Measurements from ENCODE around the gene CLEC18B.
"Not testable (repeated sequence)": the region's sequence is repeated elsewhere in the genome, so short reads cannot be mapped to it uniquely, and the experiment has no call there.

CLEC18B gene

GRCh38 chr16:74420612-74421481 is at the start of gene CLEC18B:
TSS of gene CLEC18B (minus strand) at chr16:74421478. CDS start at chr16:74421270, 208 bp downstream.
- not testable (repeated sequence) for DNase-seq

DNA sequence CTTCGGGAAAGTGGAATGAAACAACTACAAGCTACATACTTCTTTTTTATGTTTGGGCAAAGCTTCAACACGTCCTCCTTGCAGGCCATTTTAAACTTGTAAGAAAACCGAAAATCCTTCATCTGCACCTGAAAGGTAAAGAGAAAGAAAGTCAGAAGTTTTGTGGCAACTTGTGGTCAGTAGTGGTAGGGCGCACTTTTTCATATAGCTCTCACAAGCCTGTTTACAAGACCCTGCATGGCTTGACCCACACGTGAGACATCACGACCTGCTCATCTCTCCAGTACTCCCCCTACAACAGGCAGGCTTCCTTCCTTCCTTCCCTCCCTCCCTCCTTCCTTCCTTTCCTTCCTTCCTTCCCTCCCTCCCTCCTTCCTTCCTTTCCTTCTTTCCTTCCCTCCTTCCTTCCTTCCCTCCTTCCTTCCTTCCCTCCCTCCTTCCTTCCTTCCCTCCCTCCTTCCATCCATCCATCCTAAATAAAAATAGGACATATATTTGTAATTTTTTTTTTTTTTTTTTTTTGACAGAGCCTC is 48.7 kb upstream of the CLEC18B start:
- DNase-seq: no peak

DNA sequence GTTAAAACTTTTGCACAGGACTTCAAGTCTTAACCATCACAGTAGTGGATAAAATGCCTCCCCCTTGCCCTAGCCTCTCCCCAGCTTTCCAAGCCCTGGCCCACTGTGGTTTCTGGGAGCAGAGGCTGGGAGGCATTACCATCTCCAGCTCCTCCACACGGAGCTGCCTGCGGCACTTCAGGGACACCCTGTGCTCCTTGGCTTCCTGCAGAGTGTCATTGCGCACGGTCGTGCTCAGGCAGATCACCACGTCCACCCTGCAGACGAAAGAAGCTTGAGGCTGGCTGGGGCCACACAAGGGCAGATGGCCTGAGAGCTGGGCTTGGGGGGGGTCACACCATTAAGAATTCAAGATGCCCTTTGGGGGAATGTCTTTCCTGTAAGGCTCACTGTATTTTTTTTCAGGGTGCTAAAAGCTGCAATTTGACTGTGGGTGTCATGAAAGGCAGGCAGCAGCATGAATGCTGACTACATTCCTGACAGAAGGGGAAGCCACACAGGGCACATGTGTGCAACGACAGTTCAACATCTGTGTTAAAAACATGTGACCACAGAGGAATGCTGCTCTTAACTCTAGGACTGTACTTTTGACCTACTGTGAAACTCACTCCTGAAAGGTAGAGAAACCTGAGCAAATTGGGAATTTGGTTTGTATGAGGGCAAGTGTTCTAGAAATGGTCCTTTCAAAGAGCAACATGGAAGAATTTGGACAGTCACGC is 47.7 kb upstream of the CLEC18B start:
- DNase-seq: no peak

DNA sequence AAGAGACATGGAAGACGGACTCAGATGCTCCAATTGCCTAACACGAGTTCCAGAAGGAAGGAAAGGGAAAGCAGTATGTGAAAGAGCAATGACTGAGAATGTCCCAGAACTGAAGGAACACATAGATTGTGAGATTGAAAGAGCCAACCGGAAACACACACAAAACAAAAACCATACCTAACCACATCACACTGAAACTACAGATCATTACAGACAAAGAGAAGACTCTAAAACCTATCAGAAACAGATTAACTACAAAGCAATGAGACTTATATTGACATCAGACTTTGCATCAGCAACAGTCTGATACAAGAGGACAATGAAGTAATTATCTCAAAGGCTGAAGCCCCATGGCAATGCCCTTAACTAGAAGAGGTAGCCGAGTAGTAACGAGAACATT is 45.6 kb upstream of the CLEC18B start:
- DNase-seq: no peak

GRCh38 chr16:74465851-74466685 is 44.8 kb upstream of the CLEC18B start:
- no peak for DNase-seq

DNA sequence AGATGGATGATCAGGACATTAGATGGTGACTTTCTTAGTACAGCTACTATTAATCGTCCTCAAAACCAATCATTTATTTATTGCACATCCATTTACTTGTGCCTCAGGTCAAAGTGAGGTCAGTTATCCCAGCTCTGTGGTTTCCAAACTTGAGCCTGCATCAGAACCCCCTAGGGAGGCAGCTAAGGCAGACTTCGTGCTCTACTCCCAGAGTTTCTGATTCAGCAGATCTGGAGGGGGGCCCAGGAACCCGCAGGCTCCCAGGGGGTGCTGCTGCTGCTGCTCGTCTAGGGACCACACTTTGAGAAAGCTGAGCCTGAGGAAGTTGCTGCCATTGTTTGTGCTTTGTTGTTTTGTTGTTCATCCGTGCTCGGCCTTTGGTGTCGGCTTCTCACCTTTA is 44.0 kb upstream of the CLEC18B start:
- no peak for DNase-seq

GRCh38 chr16:74463888-74464287 is 42.6 kb upstream of the CLEC18B start:
- no peak for DNase-seq

DNA sequence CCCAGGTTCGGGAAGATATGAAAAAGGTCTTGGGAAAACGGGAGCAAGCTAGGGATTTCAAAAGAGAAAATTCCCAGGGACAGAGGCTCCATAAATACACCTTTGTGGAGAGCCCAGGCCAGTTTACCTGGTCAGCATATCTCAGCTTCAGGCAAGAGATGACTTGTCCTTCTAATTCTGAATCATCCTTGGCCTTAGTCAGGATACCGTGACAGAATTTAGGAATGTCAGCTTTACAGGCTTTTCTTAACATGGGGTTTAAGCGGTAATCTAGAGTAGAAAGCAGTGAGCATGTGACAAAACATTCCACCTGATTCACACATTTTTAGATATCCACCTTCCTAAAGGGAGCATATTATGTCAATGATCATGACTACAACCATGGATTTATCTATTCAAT is 41.1 kb upstream of the CLEC18B start:
- no peak for DNase-seq

DNA sequence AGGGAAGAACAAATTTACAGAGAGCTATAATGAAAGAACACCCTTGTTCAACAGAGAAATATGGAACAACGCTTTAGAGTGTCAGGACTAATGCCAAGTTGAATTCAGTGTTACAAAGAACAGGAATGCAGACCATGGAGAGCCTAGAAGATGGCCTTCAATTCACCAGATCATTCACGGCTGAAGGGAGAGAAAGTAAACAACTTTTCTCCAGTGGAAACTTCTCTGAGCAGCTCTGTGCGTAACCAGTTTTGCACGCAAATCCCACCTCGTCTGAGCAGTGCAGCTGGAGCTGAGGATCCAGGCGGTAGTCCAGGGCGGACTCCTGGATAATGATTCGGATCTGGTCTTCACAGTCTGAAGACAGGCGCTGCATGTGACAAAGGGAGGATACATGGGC is 40.5 kb upstream of the CLEC18B start:
- no peak for DNase-seq

DNA sequence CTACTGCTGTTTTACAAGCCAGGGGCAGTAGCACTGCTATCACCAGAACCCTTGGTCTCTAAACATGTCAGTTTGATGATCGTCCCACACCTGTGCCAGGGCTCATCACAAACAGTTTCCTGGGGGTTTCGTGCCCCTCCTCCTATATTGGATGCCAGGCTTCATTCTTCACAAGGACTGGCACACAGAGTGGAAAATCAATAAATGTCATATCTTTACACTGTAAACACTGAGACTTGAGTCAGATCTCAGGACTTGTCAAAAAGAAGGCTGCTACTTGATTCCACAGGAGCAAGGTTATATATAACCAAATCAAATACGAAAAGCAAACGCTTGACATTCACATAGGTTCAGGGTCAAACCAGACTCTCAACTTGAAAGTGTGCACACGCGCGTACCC is 39.3 kb upstream of the CLEC18B start:
- DNase-seq: no peak

GRCh38 chr16:74456290-74456625 is 35.0 kb upstream of the CLEC18B start:
- no peak for DNase-seq

- no peak for DNase-seq
Observed at GRCh38 chr16:74455619-74456289, 34.5 kb upstream of the CLEC18B start.

DNA sequence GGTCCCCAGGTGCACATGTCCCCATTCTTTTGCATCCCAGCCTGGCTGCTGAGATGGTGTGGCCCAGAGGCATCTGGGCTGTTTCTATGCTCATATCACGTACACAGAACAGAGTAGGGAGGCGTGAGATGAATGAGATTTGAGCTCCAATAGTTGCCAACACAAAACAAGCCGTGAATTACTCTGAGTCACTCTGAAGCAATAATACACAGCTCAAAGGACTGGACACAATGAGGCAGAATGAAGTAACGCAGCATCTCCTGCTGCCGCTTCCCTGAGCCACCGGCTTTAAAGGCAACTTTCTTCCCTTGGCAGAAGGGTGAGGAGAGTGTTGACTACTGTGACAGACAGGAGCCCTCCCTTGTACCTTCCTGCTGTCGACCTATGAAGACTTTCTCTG is 33.9 kb upstream of the CLEC18B start:
- DNase-seq: no peak

GRCh38 chr16:74451951-74452758 is 30.9 kb upstream of the CLEC18B start:
- no peak for DNase-seq

DNA sequence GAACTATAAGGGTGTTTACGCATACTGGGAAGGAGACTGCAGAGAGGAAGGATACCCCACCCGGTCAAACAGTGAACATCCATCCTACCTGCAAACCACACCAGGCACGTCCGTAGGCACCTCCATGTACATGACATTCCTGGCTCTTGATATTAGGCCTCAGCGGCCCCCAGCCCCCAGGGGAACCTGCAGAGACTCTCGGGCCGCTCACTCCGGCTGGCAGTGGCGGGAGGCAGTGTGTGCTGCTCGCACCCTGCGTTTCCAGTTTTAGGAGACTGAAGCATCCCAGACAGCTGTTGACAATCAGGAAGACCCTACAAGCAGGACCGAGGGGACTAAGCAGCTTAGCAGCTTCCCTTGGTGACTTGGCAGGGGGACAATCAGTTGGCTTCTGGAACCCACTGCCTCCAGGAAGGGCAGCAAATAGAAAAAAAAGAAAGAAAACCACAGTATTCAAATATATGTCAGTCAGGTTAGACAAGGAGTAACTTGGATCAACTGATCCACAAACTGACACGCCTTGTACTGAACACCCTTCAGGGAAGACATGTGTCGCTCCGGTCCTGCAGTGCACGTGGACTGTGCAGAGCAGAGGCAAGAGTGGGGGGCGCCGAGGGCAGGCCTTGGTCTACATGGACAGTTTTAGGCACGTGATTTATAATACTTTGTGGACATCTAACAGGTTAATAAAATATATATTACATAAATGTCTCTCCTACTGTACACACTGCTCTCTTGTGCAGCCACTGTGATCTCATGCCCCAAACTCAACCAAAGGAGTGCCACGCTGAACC is 29.9 kb upstream of the CLEC18B start:
- no peak for DNase-seq

GRCh38 chr16:74450236-74450635 is 29.0 kb upstream of the CLEC18B start:
- no peak for DNase-seq

DNA sequence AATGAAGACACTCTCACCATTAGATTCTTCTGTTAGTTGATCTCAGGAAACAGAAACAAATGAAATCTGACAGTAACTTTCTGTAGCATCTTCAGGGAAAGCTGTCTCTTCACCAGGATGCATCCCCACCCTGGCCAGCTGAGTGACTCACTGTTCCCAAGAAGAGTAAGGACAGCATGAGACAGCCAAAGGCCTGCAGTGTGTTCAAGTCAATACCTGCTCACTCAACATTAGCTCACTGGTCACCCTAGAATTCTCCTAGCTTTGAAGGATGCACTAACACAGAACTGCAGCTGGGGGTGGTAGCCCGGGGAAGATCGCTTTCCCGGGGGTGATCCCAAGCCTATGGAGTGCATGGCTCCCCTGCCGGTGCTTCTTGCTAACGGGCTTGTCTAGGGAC is 28.2 kb upstream of the CLEC18B start:
- DNase-seq: no peak

GRCh38 chr16:74448990-74449389 is 27.7 kb upstream of the CLEC18B start:
- no peak for DNase-seq

DNA sequence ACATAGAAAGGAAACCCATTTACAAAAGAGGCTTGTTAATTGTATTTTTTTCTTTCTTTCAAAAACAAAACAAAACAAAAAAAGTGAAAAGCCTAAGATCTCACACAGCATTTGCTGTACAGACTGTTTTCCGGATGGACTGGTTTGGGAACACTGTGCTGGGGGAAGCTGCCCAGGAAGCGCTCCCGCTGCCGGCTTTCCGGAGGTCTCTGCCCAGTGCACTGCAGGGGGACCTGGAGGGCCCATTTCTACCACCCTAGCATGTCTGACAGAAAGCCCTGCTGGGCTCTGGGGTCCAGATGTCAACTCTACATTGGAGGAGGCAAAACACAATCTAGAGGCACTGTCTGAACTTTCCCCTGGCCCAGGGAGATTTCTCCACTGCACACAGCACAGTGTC is 26.3 kb upstream of the CLEC18B start:
- no peak for DNase-seq

- DNase-seq: no peak
Observed at GRCh38 chr16:74446866-74447265, 25.6 kb upstream of the CLEC18B start.
